CD4-positive, alpha-beta T cell treated with Interleukin-6 at 100 ng/mL for 8 hours (primary cell): Measurements from ENCODE around the gene TERF2IP.

Experiments used
- DNase-seq: peaks from one replicate; pipeline ENCODE4 v3.0.0-alpha.2; 2020; ENCODE audit warnings: mixed read lengths, low spot score

The TERF2IP gene

DNA sequence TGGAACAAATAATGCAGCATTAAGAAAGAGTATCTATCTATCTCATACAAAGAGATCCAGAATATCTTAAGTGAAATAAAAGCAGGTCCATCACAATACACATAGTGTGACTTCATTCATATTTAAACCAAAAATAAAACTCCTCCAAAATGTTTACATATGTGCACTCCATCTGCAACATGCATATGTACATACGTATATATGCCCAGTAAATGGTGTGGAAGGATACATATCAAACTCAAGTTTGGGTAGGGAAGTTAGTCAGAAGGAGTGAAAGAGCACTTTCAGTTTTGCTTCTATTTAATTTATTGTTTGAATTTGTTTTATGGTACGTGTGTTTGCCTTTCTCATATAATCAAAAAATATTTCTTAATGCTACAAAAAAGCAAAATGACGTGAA lies 12.5 kb upstream of the TERF2IP start:
- no peak for DNase-seq

- DNase-seq: no peak
These were observed 7.0 kb upstream of the TERF2IP start for GRCh38 chr16:75640598-75640997.

DNA sequence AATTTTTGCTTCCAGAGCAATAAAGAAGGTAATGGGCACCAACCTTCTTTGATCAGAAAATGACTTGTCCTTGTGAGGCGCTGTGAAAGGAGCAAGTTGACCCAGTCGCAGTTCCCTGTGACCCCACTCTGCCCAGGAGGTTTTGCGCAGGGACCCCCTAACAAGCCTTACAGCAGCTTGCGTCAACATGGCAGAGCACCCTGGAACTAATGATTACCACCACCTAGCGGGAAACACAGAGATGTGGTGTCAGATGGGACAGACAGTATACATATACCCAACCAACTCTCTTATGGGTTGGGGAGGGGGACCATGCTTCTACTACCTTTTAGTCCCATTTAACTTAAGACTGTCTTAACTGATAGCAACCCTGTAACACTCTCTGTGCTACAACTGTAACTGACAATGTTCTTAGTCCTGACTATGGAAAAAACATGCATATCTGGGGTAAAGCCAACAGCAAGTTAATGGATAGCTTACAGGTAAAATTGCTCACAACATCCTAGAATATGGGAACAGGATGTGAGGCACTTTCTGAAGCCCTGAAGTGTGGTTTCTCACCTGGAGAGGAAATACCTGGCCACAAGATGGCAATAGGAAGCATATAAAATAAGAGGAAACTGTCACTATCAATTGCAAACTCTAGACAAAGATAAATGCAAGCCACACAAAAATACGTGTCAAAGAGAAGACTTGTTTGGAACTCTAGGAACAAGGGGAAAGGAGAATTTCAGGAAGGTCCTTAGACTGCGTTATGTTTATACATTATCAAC lies 3.1 kb upstream of the TERF2IP start:
- DNase-seq: peak; percentile 33

- DNase-seq: no peak
These were observed 471 bp upstream of the TERF2IP start for GRCh38 chr16:75647112-75647491.

GRCh38 chr16:75648265-75649076 lies 898 bp downstream of the TERF2IP start:
- peak; percentile 81 for DNase-seq

DNA sequence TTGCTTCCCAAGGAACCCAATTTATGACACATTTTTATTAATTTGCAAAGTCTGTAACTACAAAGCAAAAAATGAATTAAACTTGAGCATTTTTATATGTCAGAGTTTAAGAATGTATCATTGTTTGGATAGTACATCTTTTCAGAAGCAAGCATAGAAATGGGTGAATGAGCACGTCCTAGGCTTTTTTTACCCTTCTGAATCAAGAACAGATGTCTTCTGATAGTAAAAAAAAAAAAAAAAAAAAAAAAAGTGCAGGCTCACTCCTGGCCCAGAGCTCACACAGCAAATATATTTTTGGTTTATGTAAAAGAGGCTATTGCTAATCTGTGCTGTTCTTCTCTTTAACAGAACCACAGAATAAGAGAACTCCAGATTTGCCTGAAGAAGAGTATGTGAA lies 6.3 kb downstream of the TERF2IP start:
- DNase-seq: no peak

DNA sequence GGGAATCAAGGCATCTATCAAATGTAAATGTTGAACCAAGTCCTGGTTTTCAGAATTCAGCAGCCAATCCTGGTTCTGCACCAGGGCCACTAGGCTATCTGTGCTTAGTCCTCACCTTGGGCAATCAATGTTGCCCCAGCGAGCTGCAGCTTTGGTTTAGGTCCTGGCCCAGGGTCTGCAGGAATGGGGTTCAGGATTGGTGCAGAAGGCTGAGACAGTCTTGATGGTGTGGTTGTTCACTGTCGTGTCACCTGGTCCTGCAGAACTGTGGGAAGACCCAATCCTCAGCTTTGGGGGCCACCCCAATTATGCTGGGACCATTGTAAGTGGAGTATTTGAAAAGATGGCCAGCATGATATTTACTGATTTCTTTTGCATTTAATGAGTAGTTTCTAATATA lies 10.6 kb downstream of the TERF2IP start:
- DNase-seq: no peak

DNA sequence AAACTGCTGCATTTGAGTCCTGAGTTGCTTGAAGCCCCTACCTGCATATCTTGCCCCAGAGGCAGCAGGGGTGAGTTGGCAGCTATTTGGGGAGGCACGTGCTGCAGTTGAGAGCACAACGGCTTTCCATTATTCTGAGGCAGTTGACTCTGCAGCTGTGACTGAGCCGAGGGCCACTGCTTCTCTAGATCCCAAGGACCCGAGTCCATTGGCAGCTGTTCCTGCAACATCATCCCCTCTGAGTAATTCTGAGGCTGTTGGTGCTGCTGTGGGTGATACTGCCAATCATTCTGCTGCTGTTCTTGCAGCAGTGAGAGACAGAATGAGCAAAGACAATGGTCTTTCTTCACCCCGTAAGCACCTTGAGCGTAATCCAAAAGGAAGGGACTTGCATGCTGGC lies 12.7 kb downstream of the TERF2IP start:
- no peak for DNase-seq

DNA sequence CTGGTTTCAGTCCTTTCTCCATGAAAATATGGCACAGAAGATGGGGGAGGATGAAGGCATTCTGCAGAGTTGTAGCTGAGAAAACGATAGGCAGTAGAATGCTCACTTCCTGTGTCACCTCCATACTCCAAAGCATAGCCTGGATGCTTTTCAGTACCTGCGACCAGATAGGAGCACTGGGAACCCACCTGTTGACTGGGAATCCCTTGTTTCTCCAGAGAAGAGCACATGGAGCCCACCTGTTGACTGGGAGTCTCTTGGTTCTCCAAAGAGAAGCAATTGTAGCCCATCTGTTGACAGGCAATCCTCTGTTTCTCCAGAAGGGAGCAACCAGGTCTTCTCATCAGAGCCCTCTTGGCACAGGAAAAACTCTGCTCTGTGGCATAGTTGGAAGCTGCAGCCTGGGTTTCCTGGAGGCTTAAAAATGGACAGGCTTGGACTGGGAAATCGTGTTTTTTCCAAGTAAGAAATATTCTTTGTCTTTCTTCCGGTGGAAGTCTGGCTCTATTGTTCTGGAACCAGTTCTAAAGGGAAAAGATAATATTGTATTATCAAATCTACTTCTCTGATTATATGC lies 13.2 kb downstream of the TERF2IP start:
- no peak for DNase-seq

- no peak for DNase-seq
These were observed 19.9 kb downstream of the TERF2IP start for GRCh38 chr16:75667503-75667902.

DNA sequence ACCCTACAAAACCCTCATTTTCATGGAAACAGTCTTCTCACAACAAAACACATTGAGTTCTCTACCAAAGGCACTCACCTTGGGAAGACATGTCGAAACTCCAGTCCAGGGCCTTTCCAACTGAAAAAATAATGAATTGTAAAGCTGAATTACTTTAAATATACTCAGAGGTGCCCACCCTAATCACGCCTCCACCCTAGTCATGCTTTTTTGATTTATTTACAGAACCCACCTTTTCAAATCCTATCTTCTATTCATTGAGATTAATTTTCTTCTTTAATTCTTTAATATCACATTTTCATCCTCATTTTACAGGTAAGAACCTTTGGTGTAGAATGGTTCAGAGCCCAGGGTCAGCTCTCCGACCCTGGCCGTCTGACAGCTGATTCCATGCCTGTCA lies 29.3 kb downstream of the TERF2IP start, which contains the start of gene CPHXL2:
CPHXL2 (minus strand) TSS at position 101 of the 400 bp plus-strand sequence; CDS start at position 91, 10 bp downstream.
- no peak for DNase-seq

- no peak for DNase-seq
These were observed 31.8 kb downstream of the TERF2IP start for GRCh38 chr16:75679366-75679765.

- no peak for DNase-seq
These were observed 34.7 kb downstream of the TERF2IP start for GRCh38 chr16:75682308-75682707.

GRCh38 chr16:75687361-75687760 lies 39.8 kb downstream of the TERF2IP start:
- DNase-seq: no peak

- no peak for DNase-seq
These were observed 48.1 kb downstream of the TERF2IP start for GRCh38 chr16:75695708-75696107.

DNA sequence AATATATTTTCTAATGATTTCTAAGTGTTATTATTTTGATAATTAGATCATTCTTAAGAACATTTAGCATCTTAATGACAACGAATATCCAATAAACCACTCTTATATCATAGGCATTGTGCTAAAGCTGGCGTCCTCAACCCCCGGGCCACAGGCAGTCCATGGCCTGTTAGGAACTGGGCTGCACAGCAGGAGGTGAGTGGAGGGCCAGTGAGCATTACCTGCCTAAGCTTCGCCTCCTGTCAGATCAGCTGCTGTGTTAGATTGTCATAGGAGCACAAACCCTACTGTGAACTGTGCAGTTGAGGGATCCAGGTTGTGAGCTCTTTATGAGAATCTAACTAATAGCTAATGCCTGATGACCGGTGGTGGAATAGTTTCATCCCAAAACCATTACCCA lies 50.0 kb downstream of the TERF2IP start:
- DNase-seq: no peak

DNA sequence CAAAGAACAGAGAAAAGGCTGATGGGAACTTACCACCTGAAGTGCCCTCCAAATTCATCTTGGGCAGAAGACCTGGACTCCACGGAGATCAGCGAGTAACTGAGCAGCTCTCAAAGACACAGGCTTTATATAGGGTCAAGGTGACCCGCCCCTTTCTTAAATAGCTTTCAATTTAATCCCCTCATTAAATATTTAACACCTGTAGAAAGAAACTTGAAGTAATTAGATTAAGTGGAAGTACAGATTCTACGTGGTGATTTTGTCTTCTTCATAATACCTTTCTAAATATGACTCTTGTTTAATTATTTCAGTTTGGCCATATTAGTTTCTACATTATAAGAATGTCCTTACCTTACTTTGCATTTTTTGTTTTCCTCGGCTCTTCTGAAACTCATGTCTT lies 53.8 kb downstream of the TERF2IP start, which contains the start of gene DUXB:
DUXB (minus strand) TSS at position 101 of the 400 bp plus-strand sequence; CDS start at position 58, 43 bp downstream.
- DNase-seq: no peak

- DNase-seq: no peak
These were observed 54.7 kb downstream of the TERF2IP start for GRCh38 chr16:75702242-75702641.

GRCh38 chr16:75703306-75703705 lies 55.7 kb downstream of the TERF2IP start:
- DNase-seq: no peak
